ENCODE results near the gene HINT2. TPM values are rescaled to one million over a fixed set of nuclear protein-coding genes. Genes with fewer than 3 reads are reported as not detected.

The HINT2 gene
- total RNA-seq: 31.2 TPM

DNA sequence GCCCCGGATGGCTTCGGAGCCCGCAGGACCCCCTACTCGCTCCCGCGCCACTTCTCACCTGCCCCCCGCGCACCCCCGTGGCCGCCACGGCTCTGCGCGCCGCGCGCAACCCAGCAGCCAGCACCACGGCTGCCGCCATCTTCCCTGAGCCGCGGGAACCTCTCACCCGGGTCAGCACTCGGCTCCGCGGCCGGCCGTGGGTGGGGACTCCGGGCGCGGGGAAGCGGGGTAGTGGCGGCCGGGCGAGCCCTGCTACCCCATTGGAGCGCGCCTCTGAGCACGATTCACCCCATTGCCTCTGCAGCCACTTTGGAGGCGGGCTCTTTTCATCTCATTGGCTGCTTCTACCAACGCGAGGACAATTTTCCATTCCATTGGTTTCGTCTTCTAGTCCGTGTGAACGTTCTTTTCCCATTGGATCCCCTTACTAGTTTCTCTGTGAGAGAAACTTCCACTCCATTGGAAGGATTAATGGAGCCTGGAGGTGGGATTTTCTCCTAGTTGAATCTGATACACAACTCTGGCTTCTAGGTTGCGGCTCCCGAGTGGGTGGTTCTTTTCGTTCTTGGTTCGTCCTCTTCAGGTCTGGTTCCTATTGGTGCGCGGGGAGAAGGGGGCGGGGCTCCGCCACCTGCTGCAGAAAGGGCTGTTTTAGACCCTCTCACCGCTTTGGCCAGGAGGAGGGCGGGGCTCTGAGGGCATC is at the start of gene HINT2:
HINT2 (minus strand) TSS at position 202 of the 703 bp plus-strand sequence; CDS start at position 139, 63 bp downstream.
- intact Hi-C loops (cut with DNase I): no loop called here
- DNase-seq (ENCODE audit: low spot score): peak; percentile 95

DNA sequence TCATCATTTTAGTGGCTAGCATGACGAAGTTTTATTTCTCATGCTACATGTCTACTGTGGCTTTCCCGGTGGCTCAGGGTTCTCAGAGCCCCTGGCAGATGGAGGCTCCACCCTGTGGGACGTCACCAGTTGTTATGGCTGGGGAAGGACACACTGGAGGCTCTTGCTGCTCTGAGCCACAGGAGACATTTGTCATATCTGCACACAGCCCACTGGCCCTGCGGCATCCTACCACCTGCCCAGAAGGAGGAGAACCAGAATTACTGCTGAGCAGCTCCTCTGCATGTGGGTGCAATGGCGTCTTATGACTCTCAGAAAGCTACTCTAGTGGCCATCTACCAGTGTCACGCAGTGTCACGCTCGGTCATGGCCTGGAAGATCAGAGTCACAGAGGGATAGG is 48.7 kb upstream of the HINT2 start:
- intact Hi-C loops (cut with DNase I): no loop called here
- DNase-seq (ENCODE audit: low spot score) (peak; percentile 28), ATAC-seq (no peak)

More for the DNA sequence above, at the start of gene HINT2:
- peak; percentile 95 for ATAC-seq

DNA sequence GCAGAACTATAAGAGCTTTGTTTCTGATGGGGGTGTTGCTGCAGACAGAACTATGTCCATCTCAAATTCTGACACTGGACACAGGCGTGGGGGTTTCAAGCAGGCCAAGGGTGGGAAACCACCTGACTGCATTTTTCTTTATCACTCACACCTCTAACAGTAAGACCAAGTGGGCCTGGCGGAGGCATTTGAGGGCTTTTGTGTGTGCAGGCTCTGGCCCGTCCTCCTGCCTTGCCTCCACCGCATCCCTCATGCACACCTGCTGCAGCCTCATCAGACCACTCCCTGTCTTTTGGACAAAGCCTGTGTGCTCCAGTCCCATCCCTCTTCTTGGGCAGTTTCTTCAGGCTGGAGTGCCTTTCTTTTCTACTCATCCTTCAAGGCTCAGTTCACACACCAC is 47.5 kb upstream of the HINT2 start:
- no peak for ATAC-seq
- intact Hi-C loops (cut with DNase I): no loop called here
- DNase-seq (ENCODE audit: low spot score): no peak

DNA sequence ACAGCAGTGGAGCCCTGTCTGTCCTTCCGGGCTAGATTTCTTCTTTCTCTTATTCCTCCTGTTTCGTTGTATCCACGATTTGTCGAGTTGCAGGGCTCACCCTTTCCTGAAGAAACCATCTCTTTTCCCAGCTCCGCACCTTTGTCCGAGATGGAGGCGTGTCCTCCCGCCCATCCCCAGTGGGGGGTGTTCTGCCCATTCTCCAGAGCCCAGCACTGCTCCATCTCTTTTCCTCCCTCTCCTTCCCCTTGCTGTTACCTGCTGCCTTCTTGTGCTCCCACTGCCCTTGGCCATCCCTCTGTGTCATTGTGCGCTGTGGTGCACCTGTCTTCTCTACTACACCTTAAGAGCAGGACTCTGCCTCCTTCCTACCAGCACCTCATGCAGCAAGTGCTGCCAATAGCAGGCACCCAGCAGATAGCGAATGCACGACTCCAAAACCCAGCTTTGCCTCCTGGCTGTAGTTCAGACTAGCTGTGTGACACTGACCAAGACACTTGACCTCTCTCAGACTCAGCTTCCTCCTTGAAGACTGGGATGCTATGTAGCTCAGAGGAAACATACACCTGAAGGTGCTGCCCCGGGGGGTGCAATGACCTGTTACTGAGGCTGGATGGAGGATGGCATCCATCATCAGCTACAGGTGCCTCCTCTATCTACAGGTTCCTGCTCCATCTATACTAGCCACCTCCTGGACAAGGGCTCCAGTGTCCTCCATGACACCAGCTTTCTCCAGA is 46.5 kb upstream of the HINT2 start:
- intact Hi-C loops (cut with DNase I): no loop called here
- DNase-seq (ENCODE audit: low spot score): no peak
- ATAC-seq: no peak

DNA sequence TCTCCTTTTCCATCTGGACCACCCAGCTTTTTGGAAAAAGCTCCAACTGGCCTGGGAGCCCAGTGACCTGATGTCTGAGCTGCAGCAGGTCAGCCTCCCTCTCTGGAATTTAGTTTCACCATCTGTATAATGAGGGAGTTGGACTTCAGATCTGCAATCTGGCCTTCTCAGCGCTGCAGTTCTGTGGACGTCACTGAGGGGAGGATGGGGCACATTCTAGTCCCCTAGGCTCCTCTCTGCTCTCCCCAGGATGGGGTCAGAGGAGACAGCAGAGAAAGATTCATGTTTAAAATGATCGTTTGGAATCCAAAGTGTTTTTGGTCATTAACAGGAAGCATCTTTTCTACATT is 45.1 kb upstream of the HINT2 start:
- ATAC-seq (peak; percentile 73), DNase-seq (ENCODE audit: low spot score) (peak; percentile 52)
- intact Hi-C loops (cut with DNase I): no loop called here

DNA sequence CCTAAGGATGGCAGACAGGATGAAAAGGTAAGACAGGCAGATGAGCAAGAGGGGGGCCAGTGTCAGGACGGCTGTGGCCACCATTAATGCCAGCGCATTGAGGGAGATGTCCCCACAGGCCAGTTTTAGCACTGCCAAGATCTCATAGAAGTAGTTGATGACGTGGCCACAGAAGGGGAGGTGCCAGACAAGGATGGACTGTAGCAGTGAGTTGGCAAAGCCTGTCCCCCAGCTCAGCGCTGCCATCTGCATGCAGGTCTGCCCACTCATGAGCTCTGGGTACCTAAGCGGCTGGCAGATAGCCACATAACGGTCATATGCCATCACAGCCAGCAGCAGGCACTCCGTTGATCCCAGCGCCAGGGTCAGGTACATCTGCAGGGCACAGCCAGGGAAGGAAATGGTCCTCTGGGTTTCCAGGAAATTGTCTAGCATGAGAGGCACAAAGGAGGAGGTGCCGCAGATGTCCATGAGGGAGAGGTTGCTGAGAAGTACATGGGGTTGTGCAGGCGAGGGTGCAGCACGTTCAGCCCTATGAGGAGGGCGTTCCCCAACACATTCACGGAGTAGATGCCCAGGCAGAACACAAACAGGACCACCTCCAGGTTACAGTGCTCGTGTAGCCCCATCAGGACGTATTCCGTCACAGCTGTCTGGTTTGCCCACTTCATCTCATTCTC is 44.6 kb upstream of the HINT2 start:
- intact Hi-C loops (cut with DNase I): no loop called here
- DNase-seq (ENCODE audit: low spot score) (peak; percentile 62), ATAC-seq (peak; percentile 58)

DNA sequence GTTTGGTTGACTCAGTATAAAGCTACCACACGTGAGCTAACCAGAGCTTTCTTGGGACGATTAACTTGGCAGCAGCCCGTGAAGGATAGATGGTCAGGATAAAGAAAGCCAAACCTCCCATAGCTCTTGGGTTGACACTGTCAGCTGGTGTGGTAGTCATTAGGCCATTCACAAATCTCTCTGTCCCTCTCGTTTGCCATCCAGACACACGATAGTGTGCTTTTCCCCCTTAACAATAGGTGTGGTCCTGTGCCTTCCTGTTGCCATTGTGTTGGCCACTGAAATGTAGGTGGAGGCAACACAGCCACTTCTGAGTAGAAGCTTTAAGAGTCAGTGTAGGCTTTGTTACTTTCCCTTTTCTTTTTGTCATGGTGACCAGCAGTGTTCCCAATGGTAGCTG is 43.6 kb upstream of the HINT2 start:
- intact Hi-C loops (cut with DNase I): no loop called here
- ATAC-seq (no peak), DNase-seq (ENCODE audit: low spot score) (no peak)

DNA sequence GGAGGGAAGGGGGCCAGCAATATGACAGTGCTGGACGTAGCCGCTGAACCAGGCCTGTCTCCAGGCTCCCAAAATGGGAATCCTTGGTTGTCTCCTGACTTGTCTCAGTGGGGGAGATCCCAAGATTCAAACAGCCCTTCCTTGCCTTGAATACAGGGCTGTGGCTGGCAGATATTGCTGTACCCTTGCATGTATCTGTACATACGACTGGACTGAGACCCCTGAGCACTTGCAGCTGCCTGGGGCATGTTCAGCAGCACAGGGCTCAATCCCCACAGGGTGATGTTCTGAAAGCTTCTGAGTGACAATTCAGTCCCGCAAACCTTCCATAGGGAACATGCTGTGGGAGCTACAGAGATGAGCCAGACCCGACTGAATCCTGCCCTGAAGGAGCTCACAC is 42.0 kb upstream of the HINT2 start:
- DNase-seq (ENCODE audit: low spot score): peak; percentile 26
- no peak for ATAC-seq
- intact Hi-C loops (cut with DNase I): no loop called here

DNA sequence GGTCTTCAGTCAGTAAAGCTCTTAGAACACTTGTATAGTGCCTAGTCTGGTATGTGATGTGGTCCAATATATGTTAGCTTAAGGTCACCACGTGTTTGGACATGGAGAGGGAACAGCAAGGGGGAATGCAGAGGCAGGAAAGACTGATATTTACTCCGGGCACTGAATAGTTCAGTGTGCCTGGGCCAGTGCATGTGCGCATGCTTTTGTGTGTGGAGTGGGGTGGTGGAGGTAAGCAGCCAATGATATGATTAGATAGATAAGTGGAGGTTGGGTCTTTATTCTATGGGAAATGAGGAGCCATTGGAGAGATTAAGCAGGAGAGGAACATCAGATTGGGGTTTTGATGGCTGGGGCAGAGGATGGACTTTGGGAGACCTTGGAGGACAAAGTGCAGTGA is 41.4 kb upstream of the HINT2 start:
- ATAC-seq: no peak
- no peak for DNase-seq (ENCODE audit: low spot score)
- intact Hi-C loops (cut with DNase I): no loop called here

DNA sequence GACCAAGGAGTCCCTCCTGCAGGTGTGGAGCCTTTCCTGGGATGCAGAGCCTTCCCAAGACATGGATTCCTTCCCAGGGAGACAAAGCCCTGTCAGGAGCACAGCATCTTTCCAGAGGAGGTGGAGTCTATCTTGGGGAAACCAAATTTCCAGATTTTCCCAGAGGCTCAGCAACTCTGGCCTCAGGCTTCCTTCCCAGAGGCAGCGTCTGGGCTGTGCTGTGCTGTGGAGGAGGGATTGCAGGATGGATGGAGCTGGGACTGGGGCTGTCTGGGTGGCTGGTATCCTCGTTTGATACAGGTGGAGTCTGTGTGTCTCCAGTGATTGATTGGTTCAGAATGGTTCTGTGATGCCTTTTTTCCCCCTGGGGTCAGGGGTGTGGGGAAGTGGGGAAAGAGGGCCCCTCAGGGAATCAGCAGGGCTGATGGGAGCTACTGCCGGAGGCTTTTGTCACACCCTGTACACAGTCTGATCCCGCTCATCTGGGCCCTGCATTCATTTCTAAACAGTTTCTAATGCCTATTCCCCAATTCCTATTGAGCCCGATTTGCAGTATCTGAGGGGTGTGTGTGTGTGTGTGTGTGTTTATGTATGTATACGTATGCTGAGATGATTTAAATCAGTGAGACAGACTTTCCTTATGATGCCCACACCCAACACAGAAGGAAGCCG is 39.4 kb upstream of the HINT2 start:
- intact Hi-C loops (cut with DNase I): no loop called here
- DNase-seq (ENCODE audit: low spot score) (no peak), ATAC-seq (no peak)

DNA sequence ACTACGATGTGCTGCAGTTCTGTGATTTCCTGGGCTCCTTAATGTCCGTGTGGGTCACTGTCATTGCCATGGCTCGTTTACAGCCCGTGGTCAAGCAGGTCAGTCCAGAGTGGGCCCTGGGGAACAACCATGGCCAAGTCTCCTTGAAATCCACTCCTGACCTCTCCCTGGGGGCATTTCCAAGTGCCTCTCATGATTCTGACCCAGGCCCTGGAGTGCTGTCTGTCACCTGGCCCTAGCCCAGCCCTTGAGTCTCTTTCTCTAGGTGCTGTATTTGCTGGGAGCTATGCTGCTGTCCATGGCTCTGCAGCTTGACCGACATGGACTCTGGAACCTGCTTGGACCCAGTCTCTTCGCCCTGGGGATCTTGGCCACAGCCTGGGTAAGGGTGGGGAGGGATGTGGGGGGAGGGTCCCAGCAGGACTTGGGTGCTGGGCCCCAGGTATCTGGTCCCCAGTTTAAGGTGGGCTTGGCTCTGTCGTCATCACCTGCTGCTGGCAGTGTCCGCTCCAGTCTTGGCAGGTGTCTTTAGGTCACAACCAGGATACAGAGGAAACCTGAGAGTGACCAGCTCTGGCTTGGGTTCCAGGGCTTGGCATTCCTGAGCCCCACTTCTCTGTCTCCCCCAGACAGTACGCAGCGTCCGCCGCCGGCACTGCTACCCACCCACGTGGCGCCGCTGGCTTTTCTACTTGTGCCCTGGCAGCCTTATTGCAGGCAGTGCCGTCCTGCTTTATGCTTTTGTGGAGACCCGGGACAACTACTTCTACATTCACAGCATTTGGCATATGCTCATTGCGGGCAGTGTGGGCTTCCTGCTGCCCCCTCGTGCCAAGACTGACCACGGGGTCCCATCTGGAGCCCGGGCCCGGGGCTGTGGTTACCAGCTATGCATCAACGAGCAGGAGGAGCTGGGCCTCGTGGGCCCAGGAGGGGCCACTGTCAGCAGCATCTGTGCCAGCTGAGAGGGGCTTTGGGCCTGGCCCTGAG is 38.3 kb upstream of the HINT2 start:
- peak; percentile 47 for DNase-seq (ENCODE audit: low spot score)
- no peak for ATAC-seq
- intact Hi-C loops (cut with DNase I): no loop called here

DNA sequence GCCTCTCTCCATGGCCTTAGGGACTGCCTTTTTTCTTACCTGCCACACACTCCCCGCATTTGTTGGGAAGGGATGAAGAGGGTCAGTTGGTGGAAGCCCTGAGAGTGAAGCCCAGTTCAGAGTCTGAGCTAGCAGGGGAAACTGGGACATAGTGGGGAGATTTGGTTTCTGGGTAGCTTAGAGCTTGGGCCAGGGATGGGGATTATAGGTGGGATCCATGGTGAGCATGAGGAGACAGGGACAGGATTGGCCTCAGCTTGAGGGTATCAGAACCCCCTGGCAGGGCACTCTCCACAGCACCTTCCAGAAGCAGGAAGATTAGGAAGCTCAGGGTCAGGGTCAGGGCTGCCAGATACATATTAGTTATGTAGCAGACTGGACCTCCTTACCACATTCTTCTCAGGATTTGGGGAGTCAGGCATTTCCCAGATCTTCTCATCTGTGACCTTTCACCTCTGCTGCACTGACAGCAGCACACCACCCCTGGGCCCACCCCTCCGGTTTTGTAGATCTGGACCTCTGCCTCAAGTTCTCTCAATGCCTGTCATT is 37.5 kb upstream of the HINT2 start:
- ATAC-seq (no peak), DNase-seq (ENCODE audit: low spot score) (peak; percentile 34)
- intact Hi-C loops (cut with DNase I): no loop called here

DNA sequence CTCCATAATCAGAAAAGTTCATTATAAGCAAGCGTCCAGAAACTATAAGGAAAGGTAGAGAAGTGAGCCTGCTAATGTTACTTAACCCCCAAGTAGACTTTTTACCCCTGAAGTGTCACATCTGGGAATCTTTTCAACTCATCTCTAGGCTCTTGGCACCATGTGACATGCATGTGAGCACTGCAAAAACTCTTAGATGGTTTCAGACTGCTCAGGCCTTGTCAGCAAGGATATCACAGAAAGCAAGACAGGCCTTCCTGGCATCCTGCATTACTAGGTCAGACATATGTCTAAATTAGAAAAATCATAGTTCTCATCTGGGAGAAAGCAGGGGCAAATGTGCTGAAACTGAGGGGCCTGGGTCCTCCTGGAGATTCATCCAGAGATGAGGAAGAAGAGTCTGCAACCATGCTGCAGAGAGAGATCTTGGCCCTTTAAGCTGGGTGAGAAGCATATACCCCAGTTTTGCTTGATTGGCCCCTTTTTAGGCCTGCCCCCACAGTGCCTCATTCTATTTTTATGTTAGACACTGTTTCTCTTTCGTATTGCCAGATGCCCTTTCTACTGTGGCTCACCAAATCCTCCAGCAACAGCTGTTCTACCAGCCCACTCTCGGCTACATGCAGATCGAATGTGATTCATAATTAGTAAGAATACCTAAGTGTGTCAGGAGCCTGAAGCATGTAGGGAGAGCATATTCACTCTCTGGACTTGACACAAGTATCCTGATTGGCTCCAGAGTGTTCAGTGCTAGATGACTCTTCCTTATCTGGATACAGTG is 33.1 kb upstream of the HINT2 start:
- intact Hi-C loops (cut with DNase I): no loop called here
- ATAC-seq (no peak), DNase-seq (ENCODE audit: low spot score) (peak; percentile 38)

DNA sequence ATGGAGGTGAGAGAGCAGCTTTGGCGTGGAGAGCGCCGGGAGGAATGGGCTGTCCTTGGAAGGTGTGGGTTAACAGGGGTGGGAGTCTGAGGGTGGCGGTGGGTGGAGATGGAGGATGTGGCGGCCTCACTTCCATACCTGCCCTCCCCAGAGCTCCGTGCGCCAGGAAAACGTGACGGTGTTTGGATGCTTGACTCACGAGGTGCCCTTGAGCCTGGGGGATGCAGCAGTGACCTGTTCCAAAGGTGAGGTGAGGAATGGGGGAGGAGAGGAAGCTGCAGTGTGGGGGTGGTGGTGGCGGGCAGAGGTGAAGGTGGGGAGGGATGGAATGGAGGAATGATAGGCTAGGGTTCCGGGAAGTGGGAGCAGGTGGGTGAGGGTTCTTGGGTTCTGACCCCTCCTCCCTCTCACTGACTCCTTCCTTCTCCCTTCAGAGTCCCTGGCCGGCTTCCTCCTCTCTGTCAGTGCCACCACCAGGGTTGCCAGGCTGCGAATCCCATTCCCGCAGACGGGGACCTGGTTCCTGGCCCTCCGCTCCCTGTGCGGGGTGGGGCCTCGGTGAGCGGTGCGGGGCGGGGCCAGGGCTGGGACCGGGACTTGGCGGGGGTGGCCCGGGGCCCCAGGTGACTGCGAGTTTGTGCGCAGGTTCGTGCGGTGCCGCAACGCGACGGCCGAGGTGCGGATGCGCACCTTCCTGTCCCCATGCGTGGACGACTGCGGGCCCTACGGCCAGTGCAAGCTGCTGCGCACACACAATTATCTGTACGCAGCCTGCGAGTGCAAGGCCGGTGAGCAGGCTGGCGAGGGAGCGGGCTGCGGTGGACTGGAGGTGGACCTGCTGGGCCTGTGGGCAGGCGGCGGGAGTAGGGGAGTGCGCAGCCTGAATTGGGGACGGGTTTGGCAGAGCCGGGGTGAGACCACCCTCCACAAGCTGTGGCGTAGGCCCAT is 31.3 kb upstream of the HINT2 start:
- ATAC-seq (no peak), DNase-seq (ENCODE audit: low spot score) (no peak)
- intact Hi-C loops (cut with DNase I): no loop called here

DNA sequence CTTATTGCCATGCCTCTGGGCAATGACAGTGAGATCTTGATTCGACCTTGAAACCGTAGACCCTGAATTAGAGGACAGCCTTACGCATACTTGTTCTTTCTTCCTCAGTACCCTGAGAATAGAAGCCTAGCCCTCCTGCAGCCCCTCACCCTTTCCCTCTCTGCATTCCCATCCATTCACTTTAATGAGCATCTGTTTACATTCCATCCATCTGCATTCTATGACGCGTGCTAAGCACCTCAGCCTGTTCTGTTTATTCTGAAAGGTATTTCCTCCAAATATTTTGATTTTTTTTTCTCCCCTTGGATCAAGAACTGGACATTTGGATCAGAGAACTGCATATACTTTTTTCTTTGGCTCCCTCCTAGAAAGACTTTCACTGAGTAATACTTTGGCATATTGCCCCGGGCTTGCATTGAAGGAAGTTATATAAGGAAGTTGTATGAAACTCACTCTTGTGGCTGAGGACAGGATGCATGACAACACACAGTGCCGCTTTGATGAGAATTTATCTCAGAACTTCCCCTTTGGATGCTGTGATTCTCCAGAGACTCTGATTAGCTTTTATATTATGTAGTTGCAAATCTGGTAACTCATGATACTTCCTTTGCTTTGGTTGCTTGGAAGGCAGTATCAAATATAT is 29.9 kb upstream of the HINT2 start:
- DNase-seq (ENCODE audit: low spot score) (no peak), ATAC-seq (peak; percentile 70)
- intact Hi-C loops (cut with DNase I): no loop called here

DNA sequence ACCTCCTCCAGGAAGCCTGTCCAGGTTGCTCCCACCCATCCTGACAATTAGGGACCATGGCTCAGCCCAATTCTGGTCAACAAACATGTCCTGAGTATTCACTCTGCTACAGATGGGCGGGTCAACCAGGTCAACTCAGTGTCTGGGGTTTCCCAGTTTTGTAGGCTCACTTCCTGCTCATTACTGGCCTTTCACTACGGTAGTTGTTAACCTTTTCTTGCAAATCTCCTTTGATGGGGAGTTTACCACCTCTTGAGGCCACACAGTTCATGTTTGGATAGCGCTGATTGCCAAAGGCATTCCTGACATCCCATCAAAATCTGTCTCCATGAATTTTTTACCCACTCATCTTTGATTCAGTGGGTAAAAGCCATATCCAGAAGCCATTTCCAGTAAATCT is 28.0 kb upstream of the HINT2 start:
- DNase-seq (ENCODE audit: low spot score): no peak
- ATAC-seq: no peak
- intact Hi-C loops (cut with DNase I): no loop called here

All from sciatic nerve (tissue), 2 donors.